Hepatocyte (in vitro differentiated cells): ENCODE results near the gene DDX41. TPM values are rescaled to one million over a fixed set of nuclear protein-coding genes. Genes with fewer than 3 reads are reported as not detected.

Source experiments
- DNase-seq: peaks from one replicate; pipeline ENCODE4 v3.0.0-alpha.2; 2016; ENCODE audit warnings: low spot score
- H2AFZ ChIP-seq: fragments of 200-600 bp; sonication (generic); 2 replicates; pipeline ENCODE4 v1.6.0; 2016; ENCODE audit warnings: antibody characterized with exemption, mild to moderate bottlenecking
- H3K27ac ChIP-seq: fragments of 200-600 bp; sonication (generic); 2 replicates; pipeline ENCODE4 v1.5.1; 2016; ENCODE audit warnings: mild to moderate bottlenecking
- H3K27me3 ChIP-seq: fragments of 200-600 bp; sonication (generic); 2 replicates; pipeline ENCODE4 v1.6.1; 2016
- H3K36me3 ChIP-seq: fragments of 200-600 bp; sonication (generic); replicated peaks from 2 replicates; pipeline ENCODE4 v1.5.1; 2016; ENCODE audit warnings: low read depth; ENCODE audit not compliant: insufficient read depth
- H3K4me1 ChIP-seq: fragments of 200-600 bp; sonication (generic); 2 replicates; pipeline ENCODE4 v1.5.1; 2016; ENCODE audit warnings: mild to moderate bottlenecking, moderate library complexity; ENCODE audit not compliant: insufficient read depth
- H3K4me2 ChIP-seq: fragments of 200-600 bp; sonication (generic); 2 replicates; pipeline ENCODE4 v1.6.0; 2016
- H3K4me3 ChIP-seq: fragments of 200-600 bp; sonication (generic); 2 replicates; pipeline ENCODE4 v1.5.1; 2016; ENCODE audit warnings: mild to moderate bottlenecking
- H3K79me2 ChIP-seq: fragments of 200-600 bp; sonication (generic); 2 replicates; pipeline ENCODE4 v1.6.0; 2017; ENCODE audit warnings: mild to moderate bottlenecking
- H3K9me2 ChIP-seq: fragments of 200-600 bp; sonication (generic); replicated peaks from 2 replicates; pipeline ENCODE4 v1.6.0; 2017; ENCODE audit warnings: mild to moderate bottlenecking; ENCODE audit not compliant: insufficient read depth
- H3K9me3 ChIP-seq: fragments of 200-600 bp; sonication (generic); 2 replicates; pipeline ENCODE4 v1.5.1; 2016; ENCODE audit warnings: low read depth, mild to moderate bottlenecking
- H4K20me1 ChIP-seq: fragments of 200-600 bp; sonication (generic); 2 replicates; pipeline ENCODE4 v1.6.0; 2016; ENCODE audit warnings: mild to moderate bottlenecking; ENCODE audit not compliant: insufficient read depth, poor library complexity, severe bottlenecking
- CTCF ChIP-seq: fragments of 200-600 bp; sonication (generic); IDR thresholded peaks from 2 replicates; pipeline ENCODE4 v1.5.1; 2016; ENCODE audit warnings: antibody characterized with exemption, mild to moderate bottlenecking; ENCODE audit not compliant: poor library complexity
- EZH2 ChIP-seq: fragments of 200-600 bp; sonication (generic); IDR thresholded peaks from 2 replicates; pipeline ENCODE4 v1.6.1; 2016; ENCODE audit warnings: antibody characterized with exemption, mild to moderate bottlenecking, borderline replicate concordance
- EZH2phosphoT487 ChIP-seq: fragments of 200-600 bp; sonication (generic); IDR thresholded peaks from one replicate; pipeline ENCODE4 v1.6.1; 2018; ENCODE audit warnings: antibody characterized with exemption, mild to moderate bottlenecking, low read depth, moderate library complexity; ENCODE audit not compliant: unreplicated experiment, severe bottlenecking
- WGBS: methylation state at CpG from one replicate; pipeline ENCODE4 v1.1.6; 2016; ENCODE audit warnings: low lambda C conversion rate; ENCODE audit errors: missing lambda C conversion rate; 5-methylcytosine and 5-hydroxymethylcytosine counted together
- polyA plus RNA-seq: library from polyadenylated mRNA; unstranded; fragments of >200 nt; fragmentation: Nextera tagmentation; extraction: Ambion mirVana; gene quantifications from 2 replicates; pipeline ENCODE4 v1.2.1, GENCODE V29; 2016
- total RNA-seq: library from RNA; depleted of rRNA; stranded (reverse); fragments of >200 nt; gene quantifications from 2 replicates; pipeline ENCODE4 v1.2.3, GENCODE V29; 2014

Gene DDX41
- total and polyA plus RNA-seq, 2 experiments from 2014 or later: 45.0 to 50.7 TPM

DNA sequence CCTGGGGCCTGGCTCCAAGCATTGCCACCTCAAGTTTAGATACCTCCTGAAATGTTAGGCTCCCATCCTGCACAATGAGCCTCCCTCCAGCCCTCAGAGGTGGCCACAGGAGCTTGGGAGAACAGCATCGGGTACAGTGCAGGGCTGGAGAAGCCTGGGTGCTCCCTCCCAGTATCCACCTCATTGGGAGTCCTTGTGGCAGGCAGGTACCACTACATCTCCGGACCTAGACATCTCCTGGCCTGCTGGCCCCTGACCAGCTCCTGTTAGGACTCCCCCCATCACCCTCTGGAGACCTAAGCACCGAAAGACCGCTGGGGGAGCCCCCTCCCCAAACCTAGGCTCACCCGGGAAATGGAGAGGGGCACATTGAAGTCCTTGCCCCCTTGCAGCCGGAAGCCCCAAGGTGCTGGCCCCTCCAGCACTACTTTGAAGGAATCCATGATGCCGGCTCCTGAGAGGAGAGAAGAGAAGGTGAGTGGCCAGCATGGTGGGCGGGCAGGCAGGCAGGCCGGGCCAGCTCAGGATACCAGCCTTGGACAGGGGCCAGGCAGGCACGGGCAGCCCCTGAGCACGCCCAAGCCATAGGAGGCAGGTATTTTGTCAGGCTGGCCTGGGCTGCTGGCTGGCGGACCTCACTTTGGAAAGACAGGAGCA lies 20.6 kb downstream of the DDX41 start:
- Histone ChIP-seq H3K4me2 (peak overlapping the region; percentile 93), H3K79me2 (peaks cover 20% of the 10 kb centered on the region), H3K9me3 (no peaks in the 10 kb centered on the region), H3K4me1 (peaks cover 41% of the 10 kb centered on the region), H4K20me1 (peaks cover 8% of the 10 kb centered on the region), H3K27me3 (no peaks in the 10 kb centered on the region), H3K4me3 (peak overlapping the region; percentile 9), H3K36me3 (no peaks in the 10 kb centered on the region), H3K9me2 (no peaks in the 10 kb centered on the region), H3K27ac (peak overlapping the region; percentile 97), H2AFZ (no peak overlapping the region)
- 18% methylated on average over 12 of the region's 12 CpGs for WGBS
- TF ChIP-seq EZH2phosphoT487: no peak
- no peak for TF ChIP-seq EZH2
- peak; percentile 8 for TF ChIP-seq CTCF
- peak; percentile 73 for DNase-seq

GRCh38 chr5:177495243-177496060 lies 21.3 kb downstream of the DDX41 start:
- Histone ChIP-seq H3K36me3 (no peaks in the 10 kb centered on the region), H3K27me3 (no peaks in the 10 kb centered on the region), H3K4me1 (peaks cover 37% of the 10 kb centered on the region), H3K4me3 (no peak overlapping the region), H3K4me2 (peak overlapping the region; percentile 93), H3K9me3 (no peaks in the 10 kb centered on the region), H4K20me1 (peaks cover 8% of the 10 kb centered on the region), H3K27ac (peak overlapping the region; percentile 97), H3K9me2 (no peaks in the 10 kb centered on the region), H3K79me2 (peaks cover 20% of the 10 kb centered on the region), H2AFZ (no peak overlapping the region)
- peak; percentile 77 for DNase-seq
- WGBS: 64% methylated on average over 13 of the region's 14 CpGs
- TF ChIP-seq EZH2 (no peak), EZH2phosphoT487 (no peak), CTCF (no peak)

- Histone ChIP-seq H4K20me1 (peaks cover 8% of the 10 kb centered on the region), H3K79me2 (peaks cover 20% of the 10 kb centered on the region), H3K36me3 (no peaks in the 10 kb centered on the region), H3K9me2 (no peaks in the 10 kb centered on the region), H3K27ac (peak overlapping the region; percentile 97), H3K4me3 (no peak overlapping the region), H2AFZ (no peak overlapping the region), H3K4me2 (peak overlapping the region; percentile 93), H3K4me1 (peaks cover 37% of the 10 kb centered on the region), H3K9me3 (no peaks in the 10 kb centered on the region), H3K27me3 (no peaks in the 10 kb centered on the region)
- DNase-seq: peak; percentile 84
- TF ChIP-seq EZH2phosphoT487: no peak
- no peak for TF ChIP-seq EZH2
- TF ChIP-seq CTCF: peak; percentile 31
- WGBS: 68% methylated on average over 6 of the region's 11 CpGs
Measured at GRCh38 chr5:177494346-177495195, 22.2 kb downstream of the DDX41 start.
